Hepatocyte (in vitro differentiated cells): Measurements from ENCODE around the gene DOCK3. TPM values are rescaled to one million over a fixed set of nuclear protein-coding genes. Genes with fewer than 3 reads are reported as not detected.
"Not testable (repeated sequence)": the region's sequence is repeated elsewhere in the genome, so short reads cannot be mapped to it uniquely, and the experiment has no call there.

Experiments
- DNase-seq: peaks from one replicate; pipeline ENCODE4 v3.0.0-alpha.2; 2016; ENCODE audit warnings: low spot score
- H2AFZ ChIP-seq: fragments of 200-600 bp; sonication (generic); 2 replicates; pipeline ENCODE4 v1.6.0; 2016; ENCODE audit warnings: antibody characterized with exemption, mild to moderate bottlenecking
- H3K27ac ChIP-seq: fragments of 200-600 bp; sonication (generic); 2 replicates; pipeline ENCODE4 v1.5.1; 2016; ENCODE audit warnings: mild to moderate bottlenecking
- H3K27me3 ChIP-seq: fragments of 200-600 bp; sonication (generic); 2 replicates; pipeline ENCODE4 v1.6.1; 2016
- H3K36me3 ChIP-seq: fragments of 200-600 bp; sonication (generic); replicated peaks from 2 replicates; pipeline ENCODE4 v1.5.1; 2016; ENCODE audit warnings: low read depth; ENCODE audit not compliant: insufficient read depth
- H3K4me1 ChIP-seq: fragments of 200-600 bp; sonication (generic); 2 replicates; pipeline ENCODE4 v1.5.1; 2016; ENCODE audit warnings: mild to moderate bottlenecking, moderate library complexity; ENCODE audit not compliant: insufficient read depth
- H3K4me2 ChIP-seq: fragments of 200-600 bp; sonication (generic); 2 replicates; pipeline ENCODE4 v1.6.0; 2016
- H3K4me3 ChIP-seq: fragments of 200-600 bp; sonication (generic); 2 replicates; pipeline ENCODE4 v1.5.1; 2016; ENCODE audit warnings: mild to moderate bottlenecking
- H3K79me2 ChIP-seq: fragments of 200-600 bp; sonication (generic); 2 replicates; pipeline ENCODE4 v1.6.0; 2017; ENCODE audit warnings: mild to moderate bottlenecking
- H3K9me2 ChIP-seq: fragments of 200-600 bp; sonication (generic); replicated peaks from 2 replicates; pipeline ENCODE4 v1.6.0; 2017; ENCODE audit warnings: mild to moderate bottlenecking; ENCODE audit not compliant: insufficient read depth
- H3K9me3 ChIP-seq: fragments of 200-600 bp; sonication (generic); 2 replicates; pipeline ENCODE4 v1.5.1; 2016; ENCODE audit warnings: low read depth, mild to moderate bottlenecking
- H4K20me1 ChIP-seq: fragments of 200-600 bp; sonication (generic); 2 replicates; pipeline ENCODE4 v1.6.0; 2016; ENCODE audit warnings: mild to moderate bottlenecking; ENCODE audit not compliant: insufficient read depth, poor library complexity, severe bottlenecking
- CTCF ChIP-seq: fragments of 200-600 bp; sonication (generic); IDR thresholded peaks from 2 replicates; pipeline ENCODE4 v1.5.1; 2016; ENCODE audit warnings: antibody characterized with exemption, mild to moderate bottlenecking; ENCODE audit not compliant: poor library complexity
- EZH2 ChIP-seq: fragments of 200-600 bp; sonication (generic); IDR thresholded peaks from 2 replicates; pipeline ENCODE4 v1.6.1; 2016; ENCODE audit warnings: antibody characterized with exemption, mild to moderate bottlenecking, borderline replicate concordance
- EZH2phosphoT487 ChIP-seq: fragments of 200-600 bp; sonication (generic); IDR thresholded peaks from one replicate; pipeline ENCODE4 v1.6.1; 2018; ENCODE audit warnings: antibody characterized with exemption, mild to moderate bottlenecking, low read depth, moderate library complexity; ENCODE audit not compliant: unreplicated experiment, severe bottlenecking
- WGBS: methylation state at CpG from one replicate; pipeline ENCODE4 v1.1.6; 2016; ENCODE audit warnings: low lambda C conversion rate; ENCODE audit errors: missing lambda C conversion rate; 5-methylcytosine and 5-hydroxymethylcytosine counted together
- polyA plus RNA-seq: library from polyadenylated mRNA; unstranded; fragments of >200 nt; fragmentation: Nextera tagmentation; extraction: Ambion mirVana; gene quantifications from 2 replicates; pipeline ENCODE4 v1.2.1, GENCODE V29; 2016
- total RNA-seq: library from RNA; depleted of rRNA; stranded (reverse); fragments of >200 nt; gene quantifications from 2 replicates; pipeline ENCODE4 v1.2.3, GENCODE V29; 2014

Gene DOCK3
- total and polyA plus RNA-seq, 2 experiments from 2014 or later = 0.77 to 1.6 TPM

DNA sequence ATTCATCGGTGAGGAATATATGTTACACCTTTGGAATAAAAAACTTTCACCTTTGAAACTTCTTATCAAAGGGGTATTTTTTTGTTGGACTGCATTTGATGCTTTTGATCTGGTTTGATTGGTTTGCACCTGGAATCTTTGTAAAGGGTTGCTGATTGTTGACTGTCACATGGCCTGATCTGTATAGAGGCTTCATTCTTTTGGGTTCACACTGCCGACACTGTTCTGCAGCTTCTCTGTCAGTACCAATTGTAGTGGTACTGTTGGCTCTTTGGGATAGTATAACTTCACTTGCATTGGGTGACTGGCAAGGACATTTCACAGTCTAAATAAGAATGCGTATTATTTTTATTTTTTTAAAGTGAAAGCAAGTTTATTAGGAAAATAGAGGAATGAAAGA is 155.7 kb downstream of the DOCK3 start:
- H3K27me3 ChIP-seq = no peaks in the 10 kb centered on the region
- peaks cover 5% of the 10 kb centered on the region for H3K4me1 ChIP-seq
- TF ChIP-seq EZH2 = no peak
- no peak for TF ChIP-seq CTCF
- no peak for TF ChIP-seq EZH2phosphoT487
- H3K36me3 ChIP-seq = no peaks in the 10 kb centered on the region
- no peak overlapping the region for H3K4me3 ChIP-seq
- no peaks in the 10 kb centered on the region for H3K9me2 ChIP-seq
- WGBS = 96% methylated on average over 3 of the region's 3 CpGs
- no peak overlapping the region for H3K4me2 ChIP-seq
- no peak for DNase-seq
- no peaks in the 10 kb centered on the region for H3K79me2 ChIP-seq
- H2AFZ ChIP-seq = no peak overlapping the region
- no peaks in the 10 kb centered on the region for H4K20me1 ChIP-seq
- no peaks in the 10 kb centered on the region for H3K9me3 ChIP-seq
- H3K27ac ChIP-seq = no peak overlapping the region

GRCh38 chr3:50831009-50831408 is 156.3 kb downstream of the DOCK3 start:
- H3K79me2 ChIP-seq, DNase-seq, H3K4me2 ChIP-seq, H3K9me2 ChIP-seq, H3K27ac ChIP-seq, H3K36me3 ChIP-seq, H2AFZ ChIP-seq, H3K27me3 ChIP-seq, H4K20me1 ChIP-seq, H3K9me3 ChIP-seq, H3K4me3 ChIP-seq, H3K4me1 ChIP-seq: not testable (repeated sequence)
- WGBS = 88% methylated on average over 2 of the region's 2 CpGs

- no peaks in the 10 kb centered on the region for H3K9me2 ChIP-seq
- H3K36me3 ChIP-seq = no peaks in the 10 kb centered on the region
- H2AFZ ChIP-seq = no peak overlapping the region
- no peaks in the 10 kb centered on the region for H3K27me3 ChIP-seq
- H3K9me3 ChIP-seq = no peaks in the 10 kb centered on the region
- no peak overlapping the region for H3K4me3 ChIP-seq
- DNase-seq = no peak
- 91% methylated on average over 1 of the region's 1 CpG for WGBS
- no peak overlapping the region for H3K27ac ChIP-seq
- H4K20me1 ChIP-seq = no peaks in the 10 kb centered on the region
- H3K4me2 ChIP-seq = no peak overlapping the region
- TF ChIP-seq EZH2 = no peak
- TF ChIP-seq EZH2phosphoT487 = no peak
- TF ChIP-seq CTCF = no peak
- no peaks in the 10 kb centered on the region for H3K79me2 ChIP-seq
- H3K4me1 ChIP-seq = no peaks in the 10 kb centered on the region
These were observed 166.3 kb downstream of the DOCK3 start for GRCh38 chr3:50840983-50841489.

DNA sequence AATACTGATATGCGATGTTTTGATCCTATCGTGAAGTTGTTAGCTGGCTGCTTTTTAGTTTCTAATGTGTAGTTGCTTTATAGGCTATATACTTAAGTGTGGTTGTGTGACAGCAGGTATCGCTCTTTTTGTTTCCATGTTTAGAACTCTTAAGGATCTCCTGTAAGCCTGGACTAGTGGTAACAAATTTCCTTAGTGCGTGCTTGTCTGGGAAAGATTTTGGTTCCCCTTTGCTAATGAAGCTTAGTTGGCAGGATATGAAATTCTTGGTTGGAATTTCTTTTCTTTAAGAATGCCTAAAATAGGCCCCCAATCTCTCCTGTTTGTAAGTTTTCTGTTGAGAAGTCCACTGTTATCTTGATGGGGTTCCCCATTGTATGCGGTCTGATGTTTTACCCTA is 173.6 kb downstream of the DOCK3 start:
- whole genome bisulfite sequencing = 96% methylated on average over 5 of the region's 5 CpGs
- no peak overlapping the region for H3K27ac ChIP-seq

More for the DNA sequence above, 173.6 kb downstream of the DOCK3 start:
- no peaks in the 10 kb centered on the region for H3K79me2 ChIP-seq
- H3K9me2 ChIP-seq = no peaks in the 10 kb centered on the region
- no peaks in the 10 kb centered on the region for H3K27me3 ChIP-seq
- H3K4me2 ChIP-seq = no peak overlapping the region
- no peaks in the 10 kb centered on the region for H3K9me3 ChIP-seq
- no peak for DNase-seq
- H3K4me1 ChIP-seq = no peaks in the 10 kb centered on the region
- TF ChIP-seq EZH2 (no peak), CTCF (no peak), EZH2phosphoT487 (no peak)
- no peaks in the 10 kb centered on the region for H4K20me1 ChIP-seq
- H3K4me3 ChIP-seq = no peak overlapping the region
- H2AFZ ChIP-seq = no peak overlapping the region
- no peaks in the 10 kb centered on the region for H3K36me3 ChIP-seq
